ENCODE data around the gene STK32C. TPM values are rescaled to one million over a fixed set of nuclear protein-coding genes. Genes with fewer than 3 reads are reported as not detected.

STK32C gene
- total and polyA plus RNA-seq, 7 donors = 4.3 to 12.8 (median 8.4) TPM

DNA sequence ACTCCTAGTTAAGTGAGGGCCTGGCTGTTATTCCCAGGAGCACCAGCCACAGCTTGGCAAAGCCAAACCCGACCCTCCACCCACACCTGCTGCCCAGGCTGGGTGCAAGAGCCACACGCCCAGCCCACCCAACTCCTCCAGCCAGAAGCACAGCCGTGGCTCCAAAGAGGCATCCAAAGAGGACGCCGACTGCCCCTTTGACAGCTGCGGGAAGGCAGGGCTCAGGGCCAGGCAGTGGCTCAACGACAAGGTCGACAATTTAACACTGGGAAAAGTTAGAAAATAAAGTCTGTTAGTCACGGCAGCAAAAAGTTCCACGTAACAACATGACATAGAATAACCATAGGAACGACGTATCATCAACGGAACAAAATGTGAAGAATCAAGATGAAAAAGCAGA is 66.7 kb downstream of the STK32C start:
- H3K9me3 ChIP-seq = no peaks in the 10 kb centered on the region
- H3K4me1 ChIP-seq = peaks cover 0 to 10% (median 0%) of the 10 kb centered on the region in 4 donors
- no peaks in the 10 kb centered on the region for H3K27me3 ChIP-seq
- 86 to 89% methylated on average over 13 of the region's 13 CpGs for WGBS, 2 donors
- no peak overlapping the region for H3K4me3 ChIP-seq
- intact Hi-C loops (cut with DNase I) = no loop called here
- H3K36me3 ChIP-seq = no peaks in the 10 kb centered on the region
- DNase-seq = no peak
- no peak overlapping the region for H3K27ac ChIP-seq
- TF ChIP-seq POLR2AphosphoS5 (IDR thresholded peaks at IDR 0.05) (no peak), POLR2A (IDR thresholded peaks at IDR 0.05) (no peak), EP300 (IDR thresholded peaks at IDR 0.05) (no peak)
- TF ChIP-seq, protein P1, sequence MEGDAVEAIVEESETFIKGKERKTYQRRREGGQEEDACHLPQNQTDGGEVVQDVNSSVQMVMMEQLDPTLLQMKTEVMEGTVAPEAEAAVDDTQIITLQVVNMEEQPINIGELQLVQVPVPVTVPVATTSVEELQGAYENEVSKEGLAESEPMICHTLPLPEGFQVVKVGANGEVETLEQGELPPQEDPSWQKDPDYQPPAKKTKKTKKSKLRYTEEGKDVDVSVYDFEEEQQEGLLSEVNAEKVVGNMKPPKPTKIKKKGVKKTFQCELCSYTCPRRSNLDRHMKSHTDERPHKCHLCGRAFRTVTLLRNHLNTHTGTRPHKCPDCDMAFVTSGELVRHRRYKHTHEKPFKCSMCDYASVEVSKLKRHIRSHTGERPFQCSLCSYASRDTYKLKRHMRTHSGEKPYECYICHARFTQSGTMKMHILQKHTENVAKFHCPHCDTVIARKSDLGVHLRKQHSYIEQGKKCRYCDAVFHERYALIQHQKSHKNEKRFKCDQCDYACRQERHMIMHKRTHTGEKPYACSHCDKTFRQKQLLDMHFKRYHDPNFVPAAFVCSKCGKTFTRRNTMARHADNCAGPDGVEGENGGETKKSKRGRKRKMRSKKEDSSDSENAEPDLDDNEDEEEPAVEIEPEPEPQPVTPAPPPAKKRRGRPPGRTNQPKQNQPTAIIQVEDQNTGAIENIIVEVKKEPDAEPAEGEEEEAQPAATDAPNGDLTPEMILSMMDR (IDR thresholded peaks at IDR 0.05) = no peak

DNA sequence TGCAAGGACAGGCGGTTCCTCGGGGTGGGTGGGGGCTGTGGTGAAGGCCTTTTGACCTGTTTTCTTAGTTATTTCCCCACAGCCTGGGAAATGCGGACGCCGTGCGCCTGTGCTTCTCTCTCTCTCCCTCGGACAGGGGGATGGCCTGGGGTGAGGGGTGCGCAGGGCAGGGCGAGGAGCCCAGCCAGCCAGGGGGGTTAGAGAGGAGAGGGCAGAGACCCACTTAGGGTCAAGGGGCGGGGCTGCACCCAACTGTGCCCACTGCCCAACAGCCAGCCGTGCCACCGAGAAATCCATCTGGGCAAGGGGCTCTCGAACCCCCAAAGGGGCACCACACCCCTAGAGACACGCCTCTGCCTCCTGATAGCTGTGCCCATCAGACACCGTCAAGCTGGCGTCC is 67.2 kb downstream of the STK32C start:
- no peaks in the 10 kb centered on the region for H3K36me3 ChIP-seq
- intact Hi-C loops (cut with DNase I) = no loop called here
- no peak overlapping the region for H3K27ac ChIP-seq
- no peak for DNase-seq
- H3K4me1 ChIP-seq = peaks cover 0 to 10% (median 0%) of the 10 kb centered on the region in 4 donors
- H3K4me3 ChIP-seq = no peak overlapping the region
- no peaks in the 10 kb centered on the region for H3K27me3 ChIP-seq
- TF ChIP-seq, protein P1 (IDR thresholded peaks at IDR 0.05) = no peak
- TF ChIP-seq POLR2A (IDR thresholded peaks at IDR 0.05) = no peak
- no peak for TF ChIP-seq EP300 (IDR thresholded peaks at IDR 0.05)
- no peak for TF ChIP-seq POLR2AphosphoS5 (IDR thresholded peaks at IDR 0.05)
- H3K9me3 ChIP-seq = no peaks in the 10 kb centered on the region
- 88 to 91% methylated on average over 16 of the region's 16 CpGs for WGBS, 2 donors

DNA sequence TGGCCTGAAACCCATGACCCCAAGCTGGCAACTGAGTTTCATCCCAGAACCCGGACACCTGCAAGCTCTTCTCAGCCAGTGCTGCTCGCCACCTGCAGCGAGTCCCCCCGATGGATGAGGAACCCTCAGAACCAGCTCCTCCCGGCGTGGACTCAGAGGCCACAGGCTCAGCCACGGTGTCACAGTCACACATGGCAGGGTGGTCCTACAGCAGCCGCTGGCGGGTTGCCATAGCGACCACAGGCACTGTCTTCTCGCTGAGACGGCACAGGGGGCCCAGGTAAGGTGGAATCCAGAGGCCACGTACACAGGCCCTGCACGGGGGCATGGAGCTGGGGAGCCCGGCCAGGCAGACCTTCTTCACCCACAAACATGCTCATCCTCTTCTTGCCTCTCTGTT is 67.6 kb downstream of the STK32C start:
- Histone ChIP-seq H3K9me3 (no peaks in the 10 kb centered on the region), H3K27ac (no peak overlapping the region)
- intact Hi-C loops (cut with DNase I) = no loop called here

DNA sequence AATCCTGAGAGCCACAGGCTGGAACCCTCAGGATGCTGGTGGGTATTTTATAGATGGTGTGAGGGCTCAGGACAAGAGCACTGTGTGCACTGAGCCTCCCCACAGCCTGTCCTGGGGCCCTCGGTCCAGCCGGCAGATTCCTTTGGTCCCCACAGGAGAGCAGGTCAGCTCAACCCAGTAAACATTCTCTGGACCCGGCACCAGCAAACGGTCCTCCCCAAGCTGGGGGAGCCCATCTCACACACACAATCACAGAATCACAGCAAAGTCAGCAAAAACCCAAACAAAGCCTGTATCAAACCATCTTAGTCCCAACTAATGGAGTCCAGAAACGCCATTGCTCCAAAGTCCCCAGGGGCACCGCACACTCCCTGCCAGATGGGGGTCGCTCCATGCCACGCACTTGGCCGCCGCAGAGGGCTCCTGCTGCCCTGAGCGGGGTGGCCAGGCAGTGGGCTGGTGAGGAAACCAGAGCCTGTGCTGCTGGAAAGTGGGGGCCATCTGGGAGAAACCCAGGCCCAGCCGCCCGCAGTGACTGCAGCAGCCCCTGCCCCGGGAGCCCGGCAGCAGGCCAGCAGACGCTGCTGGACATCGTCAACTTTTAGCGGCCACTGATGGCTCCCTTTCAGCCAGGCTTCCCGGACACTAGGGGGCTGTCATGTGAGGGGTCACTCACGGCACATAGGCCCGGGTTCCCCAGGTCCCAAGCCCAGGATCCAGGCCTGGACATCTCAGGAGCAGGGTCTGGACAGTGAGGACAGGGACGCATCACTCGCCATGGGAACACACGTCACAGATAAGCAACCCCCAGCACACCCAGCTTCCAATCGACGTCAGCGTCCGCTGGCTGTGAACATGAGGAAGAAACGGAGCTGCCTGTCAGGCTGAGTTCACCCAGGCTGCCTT is 68.4 kb downstream of the STK32C start:
- Histone ChIP-seq H3K27ac (no peak overlapping the region), H3K4me1 (peaks cover 0 to 10% (median 0%) of the 10 kb centered on the region in 4 donors), H3K36me3 (no peaks in the 10 kb centered on the region), H3K4me3 (no peak overlapping the region), H3K27me3 (no peaks in the 10 kb centered on the region), H3K9me3 (no peaks in the 10 kb centered on the region)
- no peak for DNase-seq
- intact Hi-C loops (cut with DNase I) = no loop called here
- TF ChIP-seq EP300 (IDR thresholded peaks at IDR 0.05) (peak in 1 of 4 donors; percentile 24), POLR2A (IDR thresholded peaks at IDR 0.05) (no peak), POLR2AphosphoS5 (IDR thresholded peaks at IDR 0.05) (peak in 1 of 4 donors; percentile 40)
- TF ChIP-seq, protein P1 (IDR thresholded peaks at IDR 0.05) = no peak
- WGBS, 2 donors = 82 to 86% methylated on average over 29 of the region's 29 CpGs

More for the DNA sequence above, 67.6 kb downstream of the STK32C start:
- H3K27me3 ChIP-seq = no peaks in the 10 kb centered on the region
- H3K4me3 ChIP-seq = no peak overlapping the region
- TF ChIP-seq, protein P1 (IDR thresholded peaks at IDR 0.05) = no peak
- TF ChIP-seq EP300 (IDR thresholded peaks at IDR 0.05) (no peak), POLR2A (IDR thresholded peaks at IDR 0.05) (no peak), POLR2AphosphoS5 (IDR thresholded peaks at IDR 0.05) (no peak)
- 86 to 90% methylated on average over 15 of the region's 15 CpGs for WGBS, 2 donors
- no peak for DNase-seq
- H3K36me3 ChIP-seq = no peaks in the 10 kb centered on the region
- peaks cover 0 to 10% (median 0%) of the 10 kb centered on the region in 4 donors for H3K4me1 ChIP-seq
